ENCODE results near the gene TRIP13.

DNA sequence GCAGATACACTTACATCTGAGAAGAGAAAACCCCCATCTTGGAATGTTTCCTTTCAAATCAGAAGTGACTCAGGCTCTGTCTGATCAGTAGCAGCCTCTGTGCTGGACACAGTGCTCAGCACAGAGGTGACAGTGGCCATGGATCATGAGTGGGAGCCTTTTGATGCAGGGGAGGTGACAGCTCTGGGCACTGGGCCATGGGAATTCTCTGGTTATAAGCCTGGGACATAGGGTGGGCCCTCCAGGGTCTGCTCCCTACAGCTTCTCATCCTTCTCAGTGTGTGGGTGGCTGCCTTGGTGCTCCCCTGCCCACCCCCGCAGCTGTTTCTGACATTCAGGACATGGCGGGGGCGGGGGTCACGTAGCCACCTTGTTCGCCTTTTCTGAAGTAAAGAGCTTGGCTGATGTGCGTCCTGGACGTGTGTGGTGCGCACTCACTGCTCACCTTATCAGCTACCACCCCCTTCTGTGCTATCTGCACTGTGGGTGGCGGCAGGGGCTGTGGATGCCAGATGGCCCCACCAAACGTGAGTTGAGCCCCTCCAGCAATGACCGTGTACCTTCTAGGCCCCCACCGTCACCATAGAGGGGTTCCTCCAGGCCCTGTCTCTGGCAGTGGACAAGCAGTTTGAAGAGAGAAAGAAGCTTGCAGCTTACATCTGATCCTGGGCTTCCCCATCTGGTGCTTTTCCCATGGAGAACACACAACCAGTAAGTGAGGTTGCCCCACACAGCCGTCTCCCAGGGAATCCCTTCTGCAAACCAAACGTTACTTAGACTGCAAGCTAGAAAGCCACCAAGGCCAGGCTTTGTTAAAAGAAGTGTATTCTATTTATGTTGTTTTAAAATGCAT lies 24.0 kb downstream of the TRIP13 start:
- TF ChIP-seq POLR2A (IDR thresholded peaks at IDR 0.05) (no peak), CTCF (IDR thresholded peaks at IDR 0.05 in 8 of 11, conservative IDR thresholded peaks at IDR 0.05 in 3 of 11) (no peak)

Data from spleen (tissue), 7 donors.